Measurements from ENCODE around the gene LRRC10B.

Gene LRRC10B

DNA sequence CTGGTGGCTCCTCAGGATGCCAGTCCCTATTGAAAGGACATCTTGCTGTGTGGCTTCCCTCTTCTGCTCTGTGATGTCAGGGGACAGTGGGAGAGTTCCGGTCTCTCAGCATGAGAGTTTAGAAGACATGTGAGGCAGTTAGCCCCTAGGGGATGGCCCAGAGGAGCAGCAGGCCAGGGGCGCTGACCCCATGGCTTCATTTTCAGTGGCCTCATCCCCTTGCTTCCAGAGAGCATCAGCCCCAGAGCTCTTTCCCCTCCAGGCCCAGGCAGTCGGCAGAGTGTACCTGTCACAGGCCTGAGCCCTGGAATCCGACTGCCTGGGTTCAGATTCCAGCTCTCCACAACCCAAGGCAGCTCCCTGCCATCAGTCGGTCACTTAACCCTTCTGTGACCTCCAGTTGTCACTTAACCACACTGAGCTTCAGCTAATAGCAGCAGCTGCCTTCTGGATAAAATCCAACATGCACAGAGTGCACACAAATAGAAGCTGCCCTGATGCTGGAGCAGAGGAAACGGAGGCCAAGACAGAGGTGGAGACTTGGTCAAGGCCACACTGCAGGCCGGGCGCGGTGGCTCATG, 14.1 kb upstream of the LRRC10B start:
- TF ChIP-seq, protein P1, sequence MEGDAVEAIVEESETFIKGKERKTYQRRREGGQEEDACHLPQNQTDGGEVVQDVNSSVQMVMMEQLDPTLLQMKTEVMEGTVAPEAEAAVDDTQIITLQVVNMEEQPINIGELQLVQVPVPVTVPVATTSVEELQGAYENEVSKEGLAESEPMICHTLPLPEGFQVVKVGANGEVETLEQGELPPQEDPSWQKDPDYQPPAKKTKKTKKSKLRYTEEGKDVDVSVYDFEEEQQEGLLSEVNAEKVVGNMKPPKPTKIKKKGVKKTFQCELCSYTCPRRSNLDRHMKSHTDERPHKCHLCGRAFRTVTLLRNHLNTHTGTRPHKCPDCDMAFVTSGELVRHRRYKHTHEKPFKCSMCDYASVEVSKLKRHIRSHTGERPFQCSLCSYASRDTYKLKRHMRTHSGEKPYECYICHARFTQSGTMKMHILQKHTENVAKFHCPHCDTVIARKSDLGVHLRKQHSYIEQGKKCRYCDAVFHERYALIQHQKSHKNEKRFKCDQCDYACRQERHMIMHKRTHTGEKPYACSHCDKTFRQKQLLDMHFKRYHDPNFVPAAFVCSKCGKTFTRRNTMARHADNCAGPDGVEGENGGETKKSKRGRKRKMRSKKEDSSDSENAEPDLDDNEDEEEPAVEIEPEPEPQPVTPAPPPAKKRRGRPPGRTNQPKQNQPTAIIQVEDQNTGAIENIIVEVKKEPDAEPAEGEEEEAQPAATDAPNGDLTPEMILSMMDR (conservative IDR thresholded peaks at IDR 0.05; ENCODE audit: control insufficient read depth, insufficient read depth, low read depth, low read length) = no peak
- H3K4me3 ChIP-seq (ENCODE audit: control insufficient read depth, low read depth, low read length) = no peak overlapping the region
- DNase-seq (ENCODE audit: low read depth) = no peak

DNA sequence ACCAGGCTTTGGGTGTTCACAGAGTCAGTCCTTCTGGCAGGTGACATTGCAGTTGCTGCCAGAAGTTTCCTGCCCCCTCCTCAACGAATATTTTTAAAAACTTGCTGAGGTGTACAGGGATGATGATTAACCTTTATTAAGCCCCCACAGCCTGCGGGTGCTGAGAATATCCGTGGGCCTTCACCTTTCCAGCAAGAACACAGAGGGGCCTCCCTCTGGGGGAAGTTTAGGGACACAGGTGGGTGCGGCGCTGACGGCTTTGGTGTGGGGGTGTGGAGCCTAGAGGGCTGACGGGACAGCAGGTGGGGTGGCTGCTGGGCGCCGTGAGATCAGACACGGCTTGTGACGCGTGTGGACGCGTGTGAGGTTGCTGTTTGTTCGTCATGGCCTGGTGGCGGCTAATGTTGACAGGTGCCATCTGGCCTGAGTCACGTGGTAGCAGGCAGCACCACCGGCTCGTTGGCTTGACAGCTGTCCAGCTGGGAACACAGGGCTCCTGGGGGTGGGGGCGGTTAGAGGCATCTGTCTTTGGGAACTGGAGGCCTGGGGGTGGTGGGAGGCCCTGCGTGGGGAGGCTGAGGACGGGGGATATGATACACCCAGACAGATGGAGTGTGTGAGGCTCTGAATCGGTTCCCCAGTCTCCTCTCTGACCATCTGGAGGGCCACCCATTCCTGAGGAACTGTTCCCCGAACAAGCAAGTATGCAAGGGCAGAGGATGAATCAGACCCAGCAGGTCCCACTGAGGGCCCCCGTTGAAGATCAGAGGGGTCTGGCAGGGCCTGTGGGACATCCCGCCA, 12.5 kb upstream of the LRRC10B start:
- H3K4me3 ChIP-seq (ENCODE audit: control insufficient read depth, low read depth, low read length) = no peak overlapping the region
- no peak for DNase-seq (ENCODE audit: low read depth)
- TF ChIP-seq, protein P1 (conservative IDR thresholded peaks at IDR 0.05; ENCODE audit: control insufficient read depth, insufficient read depth, low read depth, low read length) = no peak

DNA sequence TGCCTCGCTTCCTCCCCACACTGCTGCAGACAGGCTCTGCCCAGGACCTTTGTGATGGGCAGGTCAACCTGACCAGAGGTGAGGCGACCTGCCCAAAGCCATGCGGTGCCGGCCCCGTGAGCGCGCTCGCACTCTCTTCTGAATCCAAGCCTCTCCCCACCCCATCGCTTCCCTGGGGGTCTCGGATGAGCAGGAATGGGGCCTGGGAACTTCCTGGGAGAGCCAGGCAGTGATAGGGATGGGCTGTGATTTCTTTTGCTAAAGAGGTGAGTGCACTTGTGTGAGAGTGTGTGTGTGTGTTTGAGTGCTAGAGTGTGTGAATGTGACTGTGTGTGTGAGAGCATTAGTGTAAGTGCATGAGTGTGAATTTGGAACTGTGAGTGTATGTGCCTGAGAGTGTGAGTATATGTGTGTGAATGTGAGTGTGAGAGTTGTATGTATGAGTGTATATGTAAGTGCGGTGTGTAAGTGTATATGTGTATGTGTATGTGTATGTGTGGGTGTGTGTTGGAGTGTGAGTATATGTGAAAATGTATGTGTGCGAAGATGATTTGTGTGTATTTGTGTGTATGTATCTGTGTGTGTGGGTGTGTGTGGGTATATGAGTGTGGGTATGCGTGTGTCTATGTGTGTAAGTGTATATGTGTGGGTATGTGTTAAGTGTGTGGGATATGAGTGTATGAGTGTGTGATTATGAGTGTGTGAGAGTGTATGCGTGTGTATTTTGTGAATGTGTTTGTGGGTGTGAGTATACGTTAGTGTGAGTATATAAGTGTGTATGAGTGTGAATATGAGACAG, 11.7 kb upstream of the LRRC10B start:
- TF ChIP-seq, protein P1 (conservative IDR thresholded peaks at IDR 0.05; ENCODE audit: control insufficient read depth, insufficient read depth, low read depth, low read length) = no peak
- no peak overlapping the region for H3K4me3 ChIP-seq (ENCODE audit: control insufficient read depth, low read depth, low read length)
- DNase-seq (ENCODE audit: low read depth) = no peak

DNA sequence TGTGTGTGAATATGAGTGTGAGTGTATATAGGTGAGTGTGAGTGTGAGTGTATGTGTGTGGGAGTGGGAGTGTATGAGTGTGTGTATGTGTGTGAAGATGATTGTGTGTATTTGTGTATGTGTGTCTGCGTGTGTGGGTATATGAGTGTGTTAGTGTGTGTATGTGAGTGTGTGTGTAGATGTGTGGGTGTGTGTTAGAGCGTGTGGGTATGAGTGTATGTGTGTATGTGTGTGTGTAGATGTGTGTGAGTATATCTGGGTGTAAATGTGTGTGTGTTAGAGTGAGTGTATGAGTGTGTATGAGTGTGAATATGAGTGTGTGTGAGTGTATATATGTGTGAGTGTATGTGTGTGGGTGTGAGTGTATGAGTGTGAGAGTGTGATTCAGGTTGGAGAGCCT, 11.1 kb upstream of the LRRC10B start:
- H3K4me3 ChIP-seq (ENCODE audit: control insufficient read depth, low read depth, low read length) = no peak overlapping the region
- DNase-seq (ENCODE audit: low read depth) = no peak
- TF ChIP-seq, protein P1 (conservative IDR thresholded peaks at IDR 0.05; ENCODE audit: control insufficient read depth, insufficient read depth, low read depth, low read length) = no peak

DNA sequence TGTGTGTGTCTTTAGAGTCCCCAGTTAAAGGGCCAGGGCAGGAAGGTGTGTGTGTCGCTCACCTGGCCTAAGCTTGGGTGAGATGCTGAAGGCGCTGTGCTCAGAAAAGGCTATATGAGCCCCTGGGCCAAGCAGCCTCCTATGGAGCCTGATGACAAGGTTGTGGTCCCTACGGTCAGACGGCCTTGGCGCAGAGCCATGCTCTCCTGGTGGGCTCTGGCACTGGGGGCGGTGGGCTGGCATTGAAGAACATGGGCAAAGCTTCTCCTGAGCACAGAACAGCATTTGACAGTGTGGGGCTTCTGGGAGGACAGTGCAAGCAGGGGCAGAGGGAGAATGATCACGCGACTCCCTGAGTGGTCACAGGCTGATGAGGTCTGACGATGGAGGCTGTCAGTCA, 10.7 kb upstream of the LRRC10B start:
- TF ChIP-seq, protein P1 (conservative IDR thresholded peaks at IDR 0.05; ENCODE audit: control insufficient read depth, insufficient read depth, low read depth, low read length) = no peak
- no peak for DNase-seq (ENCODE audit: low read depth)
- H3K4me3 ChIP-seq (ENCODE audit: control insufficient read depth, low read depth, low read length) = no peak overlapping the region

DNA sequence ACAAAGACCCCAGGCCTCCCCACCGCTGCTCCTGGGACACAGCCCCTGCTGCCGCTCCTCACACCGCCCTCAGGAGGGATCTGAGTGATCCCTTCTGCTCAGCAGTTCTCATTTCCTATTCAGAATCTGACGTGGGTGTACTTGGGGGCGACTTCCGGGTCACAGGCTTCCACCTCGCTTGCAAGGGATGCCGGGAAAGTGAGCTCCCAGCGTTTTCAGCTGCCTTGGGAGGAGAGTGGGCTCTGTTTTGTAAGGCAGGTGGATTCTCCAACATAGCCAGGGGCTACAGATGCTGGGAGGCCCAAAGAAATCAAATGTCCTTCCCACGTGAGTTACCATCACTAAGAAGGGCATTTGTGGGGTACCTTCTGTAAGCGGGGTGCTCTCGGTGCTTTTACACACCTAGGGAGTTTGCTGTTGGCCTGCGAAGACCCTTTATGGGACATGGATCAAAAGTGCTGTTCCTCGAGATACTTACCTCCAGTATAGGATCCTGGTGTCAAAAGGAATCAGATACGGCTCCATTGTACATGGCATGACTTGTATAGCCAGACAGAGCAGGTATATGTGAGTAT, 9.7 kb upstream of the LRRC10B start:
- TF ChIP-seq, protein P1 (conservative IDR thresholded peaks at IDR 0.05; ENCODE audit: control insufficient read depth, insufficient read depth, low read depth, low read length) = no peak
- no peak overlapping the region for H3K4me3 ChIP-seq (ENCODE audit: control insufficient read depth, low read depth, low read length)
- DNase-seq (ENCODE audit: low read depth) = no peak

Measured in fibroblast of mammary gland (primary cell).